OCI-LY7 (cell line): ENCODE data around the gene BICC1. TPM values are rescaled to one million over a fixed set of nuclear protein-coding genes. Genes with fewer than 3 reads are reported as not detected.

Experiments
- BruUV-seq: library from RNA; stranded (reverse); fragments of 400-500 nt; replicated peaks from 2 replicates; lab custom pipeline; 2021; lab: Mats Ljungman, UMichigan
- CTCF ChIA-PET: fragments of 300-600 bp; sonication (Branson Sonifier 250); formaldehyde crosslinking; loops from one replicate; lab custom pipeline; 2022; ENCODE audit warnings: antibody characterized with exemption; ENCODE audit not compliant: unreplicated experiment; lab: Charles Lee
- POLR2A ChIA-PET: fragments of 300-600 bp; sonication (Branson Sonifier 250); formaldehyde crosslinking; loops from one replicate; lab custom pipeline; 2022; ENCODE audit warnings: antibody characterized with exemption; lab: Charles Lee
- DNase-seq: peaks from one replicate; pipeline ENCODE4 v3.0.0-alpha.2; 2015; ENCODE audit warnings: low spot score
- H2AFZ ChIP-seq: fragments of 200-600 bp; sonication (generic), shearing (Covaris generic); 2 replicates; pipeline ENCODE4 v1.6.1; 2014; ENCODE audit warnings: mild to moderate bottlenecking, antibody characterized with exemption, low read length, moderate library complexity
- H3K27ac ChIP-seq: fragments of 200-600 bp; sonication (generic); 2 replicates; pipeline ENCODE4 v1.5.1; 2014; ENCODE audit warnings: mixed run types, low read depth, mild to moderate bottlenecking, moderate library complexity, low read length, inconsistent platforms; ENCODE audit not compliant: poor library complexity, severe bottlenecking
- H3K36me3 ChIP-seq: fragments of 200-600 bp; sonication (generic); 2 replicates; pipeline ENCODE4 v1.6.1; 2014; ENCODE audit warnings: mild to moderate bottlenecking, antibody characterized with exemption, low read length, moderate library complexity, mixed read lengths; ENCODE audit not compliant: insufficient read depth
- H3K4me1 ChIP-seq: fragments of 200-600 bp; sonication (generic); 2 replicates; pipeline ENCODE4 v1.5.1; 2014; ENCODE audit warnings: mild to moderate bottlenecking, low read length; ENCODE audit not compliant: insufficient read depth, poor library complexity, severe bottlenecking
- H3K4me2 ChIP-seq: fragments of 200-600 bp; sonication (generic); 2 replicates; pipeline ENCODE4 v1.6.1; 2014; ENCODE audit warnings: mild to moderate bottlenecking, low read length
- H3K4me3 ChIP-seq: fragments of 200-600 bp; sonication (generic); 2 replicates; pipeline ENCODE4 v1.5.1; 2014; ENCODE audit warnings: mild to moderate bottlenecking, low read depth, low read length; ENCODE audit not compliant: poor library complexity, severe bottlenecking
- H3K79me2 ChIP-seq: fragments of 200-600 bp; sonication (generic); 2 replicates; pipeline ENCODE4 v1.6.1; 2016; ENCODE audit warnings: low read depth, mild to moderate bottlenecking, low read length, moderate library complexity, mixed read lengths; ENCODE audit not compliant: insufficient read depth
- H3K9me2 ChIP-seq: fragments of 200-600 bp; sonication (generic); 2 replicates; pipeline ENCODE4 v1.6.1; 2016; ENCODE audit warnings: mild to moderate bottlenecking, low read length, mixed read lengths; ENCODE audit not compliant: insufficient read depth
- H3K9me3 ChIP-seq: fragments of 200-600 bp; sonication (generic); 2 replicates; pipeline ENCODE4 v1.6.1; 2014; ENCODE audit warnings: mild to moderate bottlenecking, mixed run types, low read length, mixed read lengths
- H4K20me1 ChIP-seq: fragments of 200-600 bp; sonication (generic); 2 replicates; pipeline ENCODE4 v1.6.1; 2014; ENCODE audit warnings: mild to moderate bottlenecking, antibody characterized with exemption, low read length, moderate library complexity, mixed read lengths; ENCODE audit not compliant: insufficient read depth
- EZH2phosphoT487 ChIP-seq: fragments of 200-600 bp; sonication (generic); IDR thresholded peaks from 2 replicates; pipeline ENCODE4 v1.6.1; 2018; ENCODE audit warnings: low read depth, borderline replicate concordance, mild to moderate bottlenecking, mixed run types, antibody characterized with exemption, low read length, moderate library complexity, mixed read lengths
- intact Hi-C: fragments of 100-400 bp; cut with micrococcal nuclease; formaldehyde crosslinking; loops from one replicate; pipeline ENCODE4 v1.10.0; 2022; ENCODE audit not compliant: unreplicated experiment
- total RNA-seq, 2 experiments: library from RNA; depleted of rRNA in 1 of 2; stranded (reverse); fragments of >200 nt in 1 of 2; shearing (Covaris generic) in 1 of 2; gene quantifications; 2 replicates each; pipeline ENCODE4 v1.2.3, GENCODE V29; 2014 to 2022
- TF ChIP-seq, protein P1 (sequence below): fragments of 200-600 bp; sonication (generic); conservative IDR thresholded peaks from 2 replicates; pipeline ENCODE4 v1.5.1; 2014; ENCODE audit warnings: mild to moderate bottlenecking, antibody characterized with exemption, low read length, moderate library complexity, mixed read lengths

The BICC1 gene
- total RNA-seq, 2 experiments from 2014 or later, result not detected

- no peaks in the 10 kb centered on the region for H3K4me1 ChIP-seq
- no peak overlapping the region for H3K4me3 ChIP-seq
- no peaks in the 10 kb centered on the region for H3K36me3 ChIP-seq
- CTCF ChIA-PET, result no interaction called here
- DNase-seq, result no peak
- no peak for TF ChIP-seq EZH2phosphoT487
- TF ChIP-seq, protein P1, sequence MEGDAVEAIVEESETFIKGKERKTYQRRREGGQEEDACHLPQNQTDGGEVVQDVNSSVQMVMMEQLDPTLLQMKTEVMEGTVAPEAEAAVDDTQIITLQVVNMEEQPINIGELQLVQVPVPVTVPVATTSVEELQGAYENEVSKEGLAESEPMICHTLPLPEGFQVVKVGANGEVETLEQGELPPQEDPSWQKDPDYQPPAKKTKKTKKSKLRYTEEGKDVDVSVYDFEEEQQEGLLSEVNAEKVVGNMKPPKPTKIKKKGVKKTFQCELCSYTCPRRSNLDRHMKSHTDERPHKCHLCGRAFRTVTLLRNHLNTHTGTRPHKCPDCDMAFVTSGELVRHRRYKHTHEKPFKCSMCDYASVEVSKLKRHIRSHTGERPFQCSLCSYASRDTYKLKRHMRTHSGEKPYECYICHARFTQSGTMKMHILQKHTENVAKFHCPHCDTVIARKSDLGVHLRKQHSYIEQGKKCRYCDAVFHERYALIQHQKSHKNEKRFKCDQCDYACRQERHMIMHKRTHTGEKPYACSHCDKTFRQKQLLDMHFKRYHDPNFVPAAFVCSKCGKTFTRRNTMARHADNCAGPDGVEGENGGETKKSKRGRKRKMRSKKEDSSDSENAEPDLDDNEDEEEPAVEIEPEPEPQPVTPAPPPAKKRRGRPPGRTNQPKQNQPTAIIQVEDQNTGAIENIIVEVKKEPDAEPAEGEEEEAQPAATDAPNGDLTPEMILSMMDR, result no peak
- BruUV-seq, result no TSS peak
- H3K9me2 ChIP-seq, result no peaks in the 10 kb centered on the region
- H3K27ac ChIP-seq, result no peak overlapping the region
- no peak overlapping the region for H3K4me2 ChIP-seq
- no peak overlapping the region for H2AFZ ChIP-seq
- H3K9me3 ChIP-seq, result no peaks in the 10 kb centered on the region
- POLR2A ChIA-PET, result interaction anchor here (0.7 kb wide), 1 partner anchor 231 kb away, joined by 3 read pairs; no protein-coding TSS in a partner anchor
- H3K79me2 ChIP-seq, result no peaks in the 10 kb centered on the region
- no peaks in the 10 kb centered on the region for H4K20me1 ChIP-seq
- intact Hi-C loops, result no loop called here
Measured at GRCh38 chr10:58836991-58837575, 324.4 kb downstream of the BICC1 start.

DNA sequence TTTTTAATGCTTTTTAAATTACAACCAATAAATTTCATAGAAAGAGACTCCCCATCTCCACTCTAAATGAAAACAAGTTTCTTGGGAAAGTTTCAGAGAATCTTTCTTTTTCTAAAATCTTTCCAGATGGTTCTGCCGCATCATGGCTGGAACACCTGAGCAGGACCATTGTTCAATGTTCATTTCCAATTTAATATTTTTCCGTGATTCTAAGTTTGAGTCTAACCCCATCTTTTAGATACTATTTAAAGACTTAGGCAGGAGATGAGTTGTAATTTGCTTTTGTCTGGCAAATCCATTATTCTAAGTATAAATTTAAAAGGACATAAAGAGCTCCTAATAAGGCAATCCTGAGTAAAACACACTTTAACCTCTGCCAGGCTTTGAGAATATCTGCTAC, 325.2 kb downstream of the BICC1 start:
- DNase-seq, result no peak
- H3K9me2 ChIP-seq, result no peaks in the 10 kb centered on the region
- no peaks in the 10 kb centered on the region for H3K36me3 ChIP-seq
- no peaks in the 10 kb centered on the region for H4K20me1 ChIP-seq
- H3K4me3 ChIP-seq, result no peak overlapping the region
- no peak for TF ChIP-seq EZH2phosphoT487
- TF ChIP-seq, protein P1, result no peak
- H3K79me2 ChIP-seq, result no peaks in the 10 kb centered on the region
- ChIA-PET POLR2A (no interaction called here), CTCF (no interaction called here)
- no peak overlapping the region for H3K27ac ChIP-seq
- intact Hi-C loops, result no loop called here
- H3K4me1 ChIP-seq, result no peaks in the 10 kb centered on the region
- no peaks in the 10 kb centered on the region for H3K9me3 ChIP-seq
- H2AFZ ChIP-seq, result no peak overlapping the region
- no TSS peak for BruUV-seq
- no peak overlapping the region for H3K4me2 ChIP-seq

DNA sequence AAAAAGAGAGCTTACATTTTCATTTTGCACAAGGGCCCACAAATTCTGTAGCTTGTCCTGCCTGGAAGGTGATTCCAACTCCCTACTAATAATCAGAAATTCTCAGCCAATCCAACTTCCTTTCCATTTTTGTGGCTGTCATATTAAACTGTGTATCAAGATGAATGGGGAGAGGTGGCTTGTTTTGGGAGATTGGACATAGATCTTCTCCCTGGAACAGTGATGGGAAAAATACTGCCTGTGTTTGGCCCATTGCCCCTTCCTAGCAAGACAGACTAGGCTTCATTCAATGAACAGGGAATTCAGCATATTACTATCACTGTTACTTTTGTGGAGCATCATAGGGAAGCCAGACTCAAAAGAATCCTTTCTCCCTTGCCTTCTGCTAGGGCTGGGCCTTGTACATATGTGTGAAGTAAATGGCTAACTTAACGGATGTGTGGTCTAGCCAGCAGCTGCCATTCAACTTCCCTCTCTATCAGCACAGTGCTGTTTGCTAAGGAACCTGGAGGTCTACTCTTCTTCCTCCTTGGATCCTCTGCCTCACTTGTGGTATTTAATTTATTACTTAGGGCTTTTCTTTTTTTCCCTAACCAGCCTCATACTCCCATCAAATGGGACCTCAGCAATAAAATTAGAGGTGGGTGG, 326.0 kb downstream of the BICC1 start:
- H3K9me3 ChIP-seq, result no peaks in the 10 kb centered on the region
- H4K20me1 ChIP-seq, result no peaks in the 10 kb centered on the region
- ChIA-PET CTCF (no interaction called here), POLR2A (interaction anchor here (0.6 kb wide), 1 partner anchor 1046 kb away, joined by 3 read pairs; no protein-coding TSS in a partner anchor)
- H3K27ac ChIP-seq, result no peak overlapping the region
- no peaks in the 10 kb centered on the region for H3K4me1 ChIP-seq
- no peak for DNase-seq
- H3K4me2 ChIP-seq, result no peak overlapping the region
- no TSS peak for BruUV-seq
- no peaks in the 10 kb centered on the region for H3K9me2 ChIP-seq
- no peaks in the 10 kb centered on the region for H3K36me3 ChIP-seq
- H3K4me3 ChIP-seq, result no peak overlapping the region
- intact Hi-C loops, result no loop called here
- no peak overlapping the region for H2AFZ ChIP-seq
- no peaks in the 10 kb centered on the region for H3K79me2 ChIP-seq
- TF ChIP-seq, protein P1, result no peak
- no peak for TF ChIP-seq EZH2phosphoT487
